ENCODE results near the gene ADGRG3. TPM values are rescaled to one million over a fixed set of nuclear protein-coding genes. Genes with fewer than 3 reads are reported as not detected.

Gene ADGRG3
- total RNA-seq, 1 experiment from 2014 or later, result 0.46 TPM

- WGBS (ENCODE audit: extremely low coverage, insufficient read length, low lambda C conversion rate), result no CpG with 5 or more reads among the region's 5 CpGs
- H3K27me3 Mint-ChIP-seq (ENCODE audit: low read depth), result peaks cover 1% of the 10 kb centered on the region; the same call in 1 of the 2 replicates
- no peak overlapping the region for H3K4ac ChIP-seq (ENCODE audit: low read depth, low read length)
Observed at GRCh38 chr16:57695680-57696069, 27.6 kb downstream of the ADGRG3 start.

More at GRCh38 chr16:57695680-57696069, 27.6 kb downstream of the ADGRG3 start:
- Histone ChIP-seq H4K20me1 (ENCODE audit: control insufficient read depth, insufficient read depth, insufficient read length) (no peaks in the 10 kb centered on the region), H3K23ac (ENCODE audit: insufficient read length, low read depth, low read length) (no peak overlapping the region), H3K18ac (ENCODE audit: insufficient read length, low read depth, low read length) (no peak overlapping the region), H3K56ac (ENCODE audit: insufficient read length, low read depth, low read length) (no peak overlapping the region), H4K5ac (ENCODE audit: insufficient read length, low read depth, low read length) (no peak overlapping the region), H4K8ac (replicated peaks; ENCODE audit: insufficient read length, low read depth, low read length) (no peak overlapping the region), H3K14ac (ENCODE audit: insufficient read depth, low read length) (no peak overlapping the region; the same call in 1 of the 2 replicates), H3K9ac (ENCODE audit: extremely low read depth, insufficient read length, low read length) (no peak overlapping the region), H3K4me1 (ENCODE audit: insufficient read depth, low read length) (no peaks in the 10 kb centered on the region), H3K9me3 (ENCODE audit: control insufficient read depth, low read depth, low read length) (no peaks in the 10 kb centered on the region), H2BK5ac (ENCODE audit: insufficient read length, low read length) (no peak overlapping the region), H2AK5ac (ENCODE audit: insufficient read length, low read length) (no peak overlapping the region), H4K91ac (ENCODE audit: insufficient read length, low read depth, low read length) (no peak overlapping the region), H2BK120ac (ENCODE audit: low read depth, low read length, poor library complexity, severe bottlenecking) (no peak overlapping the region), H2BK12ac (ENCODE audit: insufficient read length, low read depth, low read length) (no peak overlapping the region), H3K27ac (ENCODE audit: insufficient read length, low read depth, low read length) (no peak overlapping the region), H2BK20ac (ENCODE audit: low read depth, low read length, poor library complexity, severe bottlenecking) (no peak overlapping the region), H3K79me2 (ENCODE audit: insufficient read depth, low read length) (no peaks in the 10 kb centered on the region), H3K79me1 (ENCODE audit: insufficient read depth, low read depth, low read length, poor library complexity, severe bottlenecking) (no peaks in the 10 kb centered on the region), H3K27me3 (ENCODE audit: insufficient read depth, low read length) (no peaks in the 10 kb centered on the region), H2AFZ (ENCODE audit: low read length) (no peak overlapping the region), H2BK15ac (ENCODE audit: low read depth, low read length) (no peak overlapping the region), H3K23me2 (ENCODE audit: insufficient read length, low read depth, low read length, poor library complexity, severe bottlenecking) (no peaks in the 10 kb centered on the region), H3T11ph (ENCODE audit: low read length) (no peak overlapping the region), H3K4me2 (ENCODE audit: insufficient read depth, insufficient read length, low read length) (no peak overlapping the region)
- no peak overlapping the region for H3K4me3 Mint-ChIP-seq
- no peak overlapping the region; a peak in 1 of 7 replicates for H3K27ac Mint-ChIP-seq
- H3K4me1 Mint-ChIP-seq, result peaks cover 2 to 4% of the 10 kb centered on the region in 2 experiments
- H3K36me3 Mint-ChIP-seq (ENCODE audit: insufficient read depth in 1 of 3, low read depth in 3 of 3), result no peaks in the 10 kb centered on the region
- no peak for TF ChIP-seq CTCF (conservative IDR thresholded peaks at IDR 0.05)
- no peaks in the 10 kb centered on the region for H3K9me3 Mint-ChIP-seq
- DNase-seq, result no peak
